HepG2 (cell line): ENCODE results near the gene VWA3B. TPM values are rescaled to one million over a fixed set of nuclear protein-coding genes. Genes with fewer than 3 reads are reported as not detected.
A peak's percentile ranks its signal among the peaks of the same experiment; 100 is the strongest.

Experiments used
- CEBPG ChIP-seq: IDR thresholded peaks from 2 replicates; pipeline ENCODE4 v1.6.1; 2016
- ESRRA ChIP-seq: sonication (generic); formaldehyde crosslinking; IDR thresholded peaks from 2 replicates; pipeline ENCODE4 v1.5.1; 2020; ENCODE audit warnings: mild to moderate bottlenecking, low read depth, missing genetic modification reagents
- FOSL2 ChIP-seq: sonication (generic); formaldehyde crosslinking; IDR thresholded peaks from 2 replicates; pipeline ENCODE4 v1.4.0; 2020; ENCODE audit warnings: missing genetic modification reagents
- FOXA1 ChIP-seq, 2 experiments: fragments of 450-650 bp in 1 of 2; sonication (generic) in 1 of 2; formaldehyde crosslinking in 1 of 2; IDR thresholded peaks; 2 replicates each; pipeline versions ENCODE4 v1.4.0 to v1.6.1; 2016 to 2020; ENCODE audit warnings: missing genetic modification reagents in 1 of 2
- FOXJ3 ChIP-seq: sonication (generic); formaldehyde crosslinking; IDR thresholded peaks from 2 replicates; pipeline ENCODE4 v1.4.0; 2020; ENCODE audit warnings: missing genetic modification reagents, mild to moderate bottlenecking, borderline replicate concordance
- FOXP1 ChIP-seq, 2 experiments: fragments of 450-650 bp in 1 of 2; IDR thresholded peaks; 2 replicates each; pipeline ENCODE4 v1.6.1; 2017 to 2018; ENCODE audit warnings: antibody characterized with exemption in 1 of 2
- HDAC1 ChIP-seq: sonication (generic); formaldehyde crosslinking; IDR thresholded peaks from 2 replicates; pipeline ENCODE4 v1.5.1; 2020; ENCODE audit warnings: mild to moderate bottlenecking, missing genetic modification reagents
- HOXA3 ChIP-seq: sonication (generic); formaldehyde crosslinking; IDR thresholded peaks from 2 replicates; pipeline ENCODE4 v1.5.0; 2020; ENCODE audit warnings: missing genetic modification reagents
- NR2F2 ChIP-seq: IDR thresholded peaks from 2 replicates; pipeline ENCODE4 v1.6.1; 2012; ENCODE audit warnings: low read depth, inconsistent platforms, borderline replicate concordance
- NR2F6 ChIP-seq, 2 experiments: IDR thresholded peaks; 2 replicates each; pipeline ENCODE4 v1.6.1; 2016; ENCODE audit warnings: antibody characterized with exemption in 1 of 2, mild to moderate bottlenecking in 1 of 2
- SOX6 ChIP-seq, 2 experiments: fragments of 450-650 bp in 1 of 2; sonication (generic) in 1 of 2; formaldehyde crosslinking in 1 of 2; IDR thresholded peaks; 2 replicates each; pipeline versions ENCODE4 v1.4.0 to v1.6.1; 2017 to 2020; ENCODE audit warnings: antibody characterized with exemption in 1 of 2, mild to moderate bottlenecking in 1 of 2, missing genetic modification reagents in 1 of 2
- UBTF ChIP-seq: sonication (generic); formaldehyde crosslinking; IDR thresholded peaks from 2 replicates; pipeline ENCODE4 v1.4.0; 2020; ENCODE audit warnings: mild to moderate bottlenecking, missing genetic modification reagents
- ZNF225 ChIP-seq: sonication (generic); formaldehyde crosslinking; IDR thresholded peaks from 2 replicates; pipeline ENCODE4 v1.4.0; 2020; ENCODE audit warnings: mild to moderate bottlenecking, missing genetic modification reagents
- ZNF263 ChIP-seq: sonication (generic); formaldehyde crosslinking; IDR thresholded peaks from 2 replicates; pipeline ENCODE4 v1.4.0; 2020; ENCODE audit warnings: missing genetic modification reagents
- ZNF292 ChIP-seq: sonication (generic); formaldehyde crosslinking; IDR thresholded peaks from 2 replicates; pipeline ENCODE4 v1.8.1; 2022; ENCODE audit warnings: mild to moderate bottlenecking, low read depth, missing genetic modification reagents, borderline replicate concordance
- ZNF432 ChIP-seq: sonication (generic); formaldehyde crosslinking; IDR thresholded peaks from 2 replicates; pipeline ENCODE4 v1.5.0; 2020; ENCODE audit warnings: missing genetic modification reagents, mild to moderate bottlenecking, borderline replicate concordance
- ZSCAN21 ChIP-seq: sonication (generic); formaldehyde crosslinking; IDR thresholded peaks from 2 replicates; pipeline ENCODE4 v1.8.0; 2022; ENCODE audit warnings: mild to moderate bottlenecking, missing genetic modification reagents, moderate library complexity, borderline replicate concordance
- polyA plus RNA-seq, 8 experiments: library from polyadenylated mRNA; depleted of rRNA in 3 of 8; stranded (reverse) in 7 of 8; unstranded in 1 of 8; fragments of >200 nt; fragmentation: Illumina TruSeq in 4 of 8; extraction: Trizol in 4 of 8; gene quantifications; 2 replicates each; pipeline versions ENCODE4 v1.2.1 to v1.2.3, GENCODE V29; 2011 to 2016; ENCODE audit warnings: low read depth in 4 of 8, missing spikeins in 1 of 8, mixed read lengths in 1 of 8; ENCODE audit not compliant: insufficient read depth in 1 of 8
- total RNA-seq, 5 experiments: library from RNA; depleted of rRNA; stranded (reverse); fragments of >200 nt; fragmentation: Illumina TruSeq; extraction: Trizol; gene quantifications; 2 replicates each; pipeline ENCODE4 v1.2.3, GENCODE V29; 2016; ENCODE audit warnings: low read depth in 1 of 5
- TF ChIP-seq, protein P1 (sequence below): sonication (generic); formaldehyde crosslinking; IDR thresholded peaks from 2 replicates; pipeline ENCODE4 v1.4.0; 2020; ENCODE audit warnings: missing genetic modification reagents
- TF ChIP-seq, protein P2 (sequence below): IDR thresholded peaks from 2 replicates; pipeline ENCODE4 v1.6.1; 2016; ENCODE audit warnings: low read depth, control low read depth
- TF ChIP-seq, protein P3 (sequence below): sonication (generic); formaldehyde crosslinking; IDR thresholded peaks from 2 replicates; pipeline ENCODE4 v1.5.1; 2020; ENCODE audit warnings: mild to moderate bottlenecking, missing genetic modification reagents, moderate library complexity

Gene VWA3B
- total and polyA plus RNA-seq, 2 of the 13 experiments (the other 11 are each of a cell fraction or from before 2014, with no cell fraction given) = not detected

GRCh38 chr2:98295275-98295674, 208.3 kb downstream of the VWA3B start (continued):
- TF ChIP-seq, protein P1, sequence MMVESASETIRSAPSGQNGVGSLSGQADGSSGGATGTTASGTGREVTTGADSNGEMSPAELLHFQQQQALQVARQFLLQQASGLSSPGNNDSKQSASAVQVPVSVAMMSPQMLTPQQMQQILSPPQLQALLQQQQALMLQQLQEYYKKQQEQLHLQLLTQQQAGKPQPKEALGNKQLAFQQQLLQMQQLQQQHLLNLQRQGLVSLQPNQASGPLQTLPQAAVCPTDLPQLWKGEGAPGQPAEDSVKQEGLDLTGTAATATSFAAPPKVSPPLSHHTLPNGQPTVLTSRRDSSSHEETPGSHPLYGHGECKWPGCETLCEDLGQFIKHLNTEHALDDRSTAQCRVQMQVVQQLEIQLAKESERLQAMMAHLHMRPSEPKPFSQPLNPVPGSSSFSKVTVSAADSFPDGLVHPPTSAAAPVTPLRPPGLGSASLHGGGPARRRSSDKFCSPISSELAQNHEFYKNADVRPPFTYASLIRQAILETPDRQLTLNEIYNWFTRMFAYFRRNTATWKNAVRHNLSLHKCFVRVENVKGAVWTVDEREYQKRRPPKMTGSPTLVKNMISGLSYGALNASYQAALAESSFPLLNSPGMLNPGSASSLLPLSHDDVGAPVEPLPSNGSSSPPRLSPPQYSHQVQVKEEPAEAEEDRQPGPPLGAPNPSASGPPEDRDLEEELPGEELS (CRISPR knock-in tag) = peak; percentile 60; the same call in 1 of the 2 replicates
- TF ChIP-seq CEBPG (CRISPR knock-in tag) = peak; percentile 52
- peak; percentile 96 for TF ChIP-seq ZNF432 (CRISPR knock-in tag)
- TF ChIP-seq NR2F6 (IDR thresholded peaks at IDR 0.05) = peak; percentile 64
- peak; percentile 64; the same call in 1 of the 2 replicates for TF ChIP-seq NR2F6 (CRISPR knock-in tag; IDR thresholded peaks at IDR 0.05)
- no peak for TF ChIP-seq SOX6 (IDR thresholded peaks at IDR 0.05)
- peak; percentile 52; the same call in 1 of the 2 replicates for TF ChIP-seq SOX6 (CRISPR knock-in tag; IDR thresholded peaks at IDR 0.05)
- TF ChIP-seq HOXA3 (CRISPR knock-in tag) = peak; percentile 19; the same call in 1 of the 2 replicates
- TF ChIP-seq, protein P2, sequence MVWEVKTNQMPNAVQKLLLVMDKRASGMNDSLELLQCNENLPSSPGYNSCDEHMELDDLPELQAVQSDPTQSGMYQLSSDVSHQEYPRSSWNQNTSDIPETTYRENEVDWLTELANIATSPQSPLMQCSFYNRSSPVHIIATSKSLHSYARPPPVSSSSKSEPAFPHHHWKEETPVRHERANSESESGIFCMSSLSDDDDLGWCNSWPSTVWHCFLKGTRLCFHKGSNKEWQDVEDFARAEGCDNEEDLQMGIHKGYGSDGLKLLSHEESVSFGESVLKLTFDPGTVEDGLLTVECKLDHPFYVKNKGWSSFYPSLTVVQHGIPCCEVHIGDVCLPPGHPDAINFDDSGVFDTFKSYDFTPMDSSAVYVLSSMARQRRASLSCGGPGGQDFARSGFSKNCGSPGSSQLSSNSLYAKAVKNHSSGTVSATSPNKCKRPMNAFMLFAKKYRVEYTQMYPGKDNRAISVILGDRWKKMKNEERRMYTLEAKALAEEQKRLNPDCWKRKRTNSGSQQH (CRISPR knock-in tag) = no peak
- TF ChIP-seq NR2F2 = peak; percentile 57
- no peak for TF ChIP-seq FOXP1 (IDR thresholded peaks at IDR 0.05)
- TF ChIP-seq FOXP1 (CRISPR knock-in tag; IDR thresholded peaks at IDR 0.05) = peak; percentile 40; the same call in 1 of the 2 replicates
- TF ChIP-seq ZSCAN21 (CRISPR knock-in tag) = no peak
- TF ChIP-seq FOXA1 (IDR thresholded peaks at IDR 0.05) = no peak
- TF ChIP-seq FOXA1 (CRISPR knock-in tag; IDR thresholded peaks at IDR 0.05) = peak; percentile 65
- TF ChIP-seq HDAC1 = peak; percentile 46; the same call in 1 of the 2 replicates
- TF ChIP-seq ESRRA (CRISPR knock-in tag) = no peak
- peak; percentile 24; the same call in 1 of the 2 replicates for TF ChIP-seq ZNF263 (CRISPR knock-in tag)
- TF ChIP-seq ZNF292 (CRISPR knock-in tag) = 0 out of 2 replicates have a peak, but pooled peaks have one; percentile 31
- 0 out of 2 replicates have a peak, but pooled peaks have one; percentile 46 for TF ChIP-seq FOXJ3 (CRISPR knock-in tag)
- TF ChIP-seq FOSL2 (CRISPR knock-in tag) = peak; percentile 58; the same call in 1 of the 2 replicates
- TF ChIP-seq, protein P3, sequence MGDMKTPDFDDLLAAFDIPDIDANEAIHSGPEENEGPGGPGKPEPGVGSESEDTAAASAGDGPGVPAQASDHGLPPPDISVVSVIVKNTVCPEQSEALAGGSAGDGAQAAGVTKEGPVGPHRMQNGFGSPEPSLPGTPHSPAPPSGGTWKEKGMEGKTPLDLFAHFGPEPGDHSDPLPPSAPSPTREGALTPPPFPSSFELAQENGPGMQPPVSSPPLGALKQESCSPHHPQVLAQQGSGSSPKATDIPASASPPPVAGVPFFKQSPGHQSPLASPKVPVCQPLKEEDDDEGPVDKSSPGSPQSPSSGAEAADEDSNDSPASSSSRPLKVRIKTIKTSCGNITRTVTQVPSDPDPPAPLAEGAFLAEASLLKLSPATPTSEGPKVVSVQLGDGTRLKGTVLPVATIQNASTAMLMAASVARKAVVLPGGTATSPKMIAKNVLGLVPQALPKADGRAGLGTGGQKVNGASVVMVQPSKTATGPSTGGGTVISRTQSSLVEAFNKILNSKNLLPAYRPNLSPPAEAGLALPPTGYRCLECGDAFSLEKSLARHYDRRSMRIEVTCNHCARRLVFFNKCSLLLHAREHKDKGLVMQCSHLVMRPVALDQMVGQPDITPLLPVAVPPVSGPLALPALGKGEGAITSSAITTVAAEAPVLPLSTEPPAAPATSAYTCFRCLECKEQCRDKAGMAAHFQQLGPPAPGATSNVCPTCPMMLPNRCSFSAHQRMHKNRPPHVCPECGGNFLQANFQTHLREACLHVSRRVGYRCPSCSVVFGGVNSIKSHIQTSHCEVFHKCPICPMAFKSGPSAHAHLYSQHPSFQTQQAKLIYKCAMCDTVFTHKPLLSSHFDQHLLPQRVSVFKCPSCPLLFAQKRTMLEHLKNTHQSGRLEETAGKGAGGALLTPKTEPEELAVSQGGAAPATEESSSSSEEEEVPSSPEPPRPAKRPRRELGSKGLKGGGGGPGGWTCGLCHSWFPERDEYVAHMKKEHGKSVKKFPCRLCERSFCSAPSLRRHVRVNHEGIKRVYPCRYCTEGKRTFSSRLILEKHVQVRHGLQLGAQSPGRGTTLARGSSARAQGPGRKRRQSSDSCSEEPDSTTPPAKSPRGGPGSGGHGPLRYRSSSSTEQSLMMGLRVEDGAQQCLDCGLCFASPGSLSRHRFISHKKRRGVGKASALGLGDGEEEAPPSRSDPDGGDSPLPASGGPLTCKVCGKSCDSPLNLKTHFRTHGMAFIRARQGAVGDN (CRISPR knock-in tag) = peak; percentile 47; the same call in 1 of the 2 replicates
- peak; percentile 31; the same call in 1 of the 2 replicates for TF ChIP-seq ZNF225
- peak; percentile 71 for TF ChIP-seq UBTF (CRISPR knock-in tag)
